NCI-H510A (cell line): ENCODE data around the gene KLK5.
"Not testable (repeated sequence)": the region's sequence is repeated elsewhere in the genome, so short reads cannot be mapped to it uniquely, and the experiment has no call there.

ENCODE experiments used
- DNase-seq: peaks from one replicate; lab custom pipeline; 2025; lab: John Stamatoyannopoulos, UW

KLK5 gene

DNA sequence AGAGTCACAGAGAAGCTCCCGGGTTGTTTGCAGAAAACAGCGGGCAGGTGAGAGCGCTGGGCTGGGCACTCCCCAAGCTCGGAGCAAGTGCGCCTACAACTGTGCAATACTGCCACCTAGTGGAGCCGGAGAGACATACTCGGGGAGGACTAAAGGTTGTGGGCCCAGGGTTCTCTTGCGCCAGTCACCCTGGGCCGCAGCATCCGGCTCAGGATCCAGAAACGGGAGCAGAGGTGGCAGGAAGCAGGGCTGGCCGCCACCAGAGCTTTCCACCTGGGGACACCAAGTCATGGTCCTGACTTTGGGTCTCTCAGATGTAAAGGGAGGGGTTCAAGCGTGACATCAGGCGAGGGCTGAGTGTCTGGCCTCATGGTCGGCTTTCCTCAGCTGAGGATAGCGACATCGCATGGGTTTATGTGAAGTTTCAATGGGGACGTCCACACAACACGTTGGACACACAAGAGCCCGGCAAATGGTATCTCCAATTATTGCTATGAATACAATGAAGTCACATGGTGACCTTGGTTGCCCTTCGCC, 30.5 kb downstream of the KLK5 start:
- peak; percentile 15 for DNase-seq

- DNase-seq: no peak
These were observed 31.2 kb downstream of the KLK5 start for GRCh38 chr19:50921426-50922316.

GRCh38 chr19:50916069-50916468, 36.8 kb downstream of the KLK5 start:
- DNase-seq: no peak

GRCh38 chr19:50912727-50913716, 39.8 kb downstream of the KLK5 start:
- DNase-seq: no peak

GRCh38 chr19:50912102-50912599, 40.7 kb downstream of the KLK5 start:
- DNase-seq: no peak

- DNase-seq: no peak
These were observed 41.4 kb downstream of the KLK5 start, which contains the start of gene KLK4 for GRCh38 chr19:50911206-50912101. Gene KLK4 (minus strand): TSS chr19:50911395. CDS start chr19:50910738, 657 bp downstream.

GRCh38 chr19:50910722-50911121, 42.1 kb downstream of the KLK5 start:
- no peak for DNase-seq

GRCh38 chr19:50909240-50910070, 43.4 kb downstream of the KLK5 start:
- no peak for DNase-seq

- DNase-seq: no peak
These were observed 44.5 kb downstream of the KLK5 start for GRCh38 chr19:50908336-50908735.

- no peak for DNase-seq
These were observed 46.6 kb downstream of the KLK5 start for GRCh38 chr19:50906217-50906616.

DNA sequence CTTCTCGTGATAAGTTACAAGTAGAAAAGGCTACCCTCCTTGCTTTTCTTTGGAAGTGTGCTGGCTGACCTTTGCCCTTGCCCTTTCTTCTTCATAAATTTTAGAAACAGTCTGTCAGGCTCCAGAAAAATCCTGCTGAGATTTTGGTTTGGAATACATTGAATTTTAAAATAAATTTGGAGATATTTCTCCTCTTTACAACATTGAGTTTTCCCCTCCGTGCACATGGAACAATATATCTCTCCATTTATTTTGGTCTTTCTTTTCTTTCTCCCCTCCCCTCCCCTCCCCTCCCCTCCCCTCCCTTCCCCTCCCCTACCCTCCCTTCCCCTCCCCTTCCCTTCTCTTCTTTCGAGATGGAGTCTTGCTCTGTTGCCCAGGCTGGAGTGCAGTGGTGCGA, 50.2 kb downstream of the KLK5 start:
- no peak for DNase-seq

- no peak for DNase-seq
These were observed 53.3 kb downstream of the KLK5 start for GRCh38 chr19:50899569-50899968.

DNA sequence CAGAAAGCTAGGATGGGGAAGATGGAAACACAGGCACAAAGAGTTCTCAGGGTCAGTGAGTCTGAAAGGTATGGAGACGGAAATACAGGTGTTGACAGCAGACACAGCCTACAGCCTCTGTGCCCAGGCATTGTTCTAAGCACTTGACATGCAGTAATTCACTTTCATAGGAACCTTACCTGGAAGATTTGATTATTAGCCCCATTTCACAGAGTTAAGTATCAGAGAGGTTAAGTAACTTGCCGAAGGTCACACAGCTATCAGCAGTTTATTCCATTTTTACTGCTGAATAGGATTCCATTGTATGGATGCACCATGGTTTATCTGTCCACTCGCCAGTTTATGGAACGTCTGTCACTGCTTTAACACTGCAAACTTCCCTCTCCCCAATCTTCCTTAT, 54.8 kb downstream of the KLK5 start:
- no peak for DNase-seq

- no peak for DNase-seq
These were observed 55.2 kb downstream of the KLK5 start for GRCh38 chr19:50897612-50898011.

DNA sequence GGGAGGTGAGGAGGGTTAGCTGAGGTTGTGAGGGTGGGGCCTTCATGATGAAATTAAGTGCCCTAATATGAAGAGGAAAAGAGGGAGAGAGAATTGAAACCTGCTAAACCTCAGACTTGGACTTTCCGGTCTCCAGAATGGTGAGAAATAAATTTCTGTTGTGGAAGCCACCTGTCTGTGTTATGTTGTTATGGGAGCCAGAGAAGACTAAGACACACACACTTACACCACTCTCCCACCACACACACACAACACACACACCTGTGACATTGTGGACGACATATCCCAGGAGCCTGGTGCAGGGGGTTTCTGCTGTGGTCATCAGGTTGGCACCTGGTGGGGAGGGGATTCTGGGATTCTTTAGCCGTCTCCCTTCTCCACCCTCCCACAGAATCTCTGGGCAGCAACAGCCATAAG, 55.6 kb downstream of the KLK5 start:
- no peak for DNase-seq

DNA sequence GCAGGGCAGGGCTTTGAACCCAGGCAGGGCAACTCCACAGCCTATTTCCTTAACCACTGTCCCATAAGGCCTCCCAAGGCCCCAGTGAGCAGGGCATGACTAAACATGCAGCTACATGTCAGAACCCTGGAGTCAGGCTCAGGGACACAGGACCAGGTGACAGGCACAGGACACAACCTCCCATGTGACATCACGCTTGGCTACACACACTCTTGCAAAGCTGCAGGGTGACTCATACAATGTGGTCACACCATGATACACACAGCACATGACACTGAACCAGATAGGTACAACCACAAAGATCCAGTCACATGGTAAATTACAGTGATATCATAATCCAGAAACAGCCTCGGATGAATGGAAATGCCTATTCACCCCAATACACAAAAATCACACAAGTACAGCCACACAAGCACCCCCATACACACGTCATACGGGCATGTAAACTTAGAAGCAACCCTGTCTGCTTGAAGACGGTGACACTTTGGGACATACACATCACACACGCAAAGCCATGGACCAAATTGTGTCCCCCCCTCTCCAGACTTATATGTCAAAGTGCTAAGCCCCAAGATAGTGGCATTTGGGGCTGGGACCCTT, 56.1 kb downstream of the KLK5 start:
- no peak for DNase-seq

DNA sequence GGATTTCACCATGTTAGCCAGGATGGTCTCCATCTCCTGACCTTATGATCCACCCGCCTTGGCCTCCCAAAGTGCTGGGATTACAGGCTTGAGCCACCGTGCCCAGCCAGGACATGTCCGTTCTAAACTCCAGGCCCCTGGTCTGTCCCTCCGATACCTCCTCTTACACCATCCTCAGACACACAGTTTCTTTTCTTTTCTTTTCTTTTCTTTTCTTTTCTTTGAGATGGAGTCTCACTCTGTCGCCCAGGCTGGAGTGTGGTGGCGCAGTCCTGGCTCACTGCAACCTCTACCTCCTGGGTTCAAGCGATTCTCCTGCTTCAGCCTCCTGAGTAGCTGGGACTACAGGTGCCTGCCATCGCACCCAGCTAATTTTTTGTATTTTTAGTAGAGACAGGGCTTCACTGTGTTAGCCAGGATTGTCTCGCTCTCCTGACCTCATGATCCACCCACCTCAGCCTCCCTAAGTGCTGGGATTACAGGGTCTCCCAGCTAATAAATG, 56.7 kb downstream of the KLK5 start:
- not testable (repeated sequence) for DNase-seq

- DNase-seq: no peak
These were observed 58.1 kb downstream of the KLK5 start for GRCh38 chr19:50894478-50895356.
